ENCODE results near the gene POMZP3.
"Not testable (repeated sequence)": the region's sequence is repeated elsewhere in the genome, so short reads cannot be mapped to it uniquely, and the experiment has no call there.

- not testable (repeated sequence) for TF ChIP-seq RXRB (CRISPR knock-in tag; IDR thresholded peaks at IDR 0.05; ENCODE audit: borderline replicate concordance); SETDB1 (CRISPR knock-in tag; IDR thresholded peaks at IDR 0.05; ENCODE audit: borderline replicate concordance); NFIC (IDR thresholded peaks at IDR 0.05; ENCODE audit: low read length); EZH2 (conservative IDR thresholded peaks at IDR 0.05; ENCODE audit: low read depth, low read length); CHD4 (IDR thresholded peaks at IDR 0.05; ENCODE audit: borderline replicate concordance, low read length)
Measured at GRCh38 chr7:76656425-76656824, 29.3 kb upstream of the POMZP3 start.
